Breast epithelium (tissue), 3 donors: ENCODE data around the gene HCN1.

Source experiments
- CTCF ChIP-seq, 3 donors: fragments of 450-650 bp; IDR thresholded peaks; one replicate each; pipeline ENCODE4 v1.5.1; 2016 to 2017; ENCODE audit warnings: antibody characterized with exemption in 3 of 3, mild to moderate bottlenecking in 3 of 3, moderate library complexity in 3 of 3
- POLR2AphosphoS5 ChIP-seq, 3 donors: sonication (generic); formaldehyde crosslinking; IDR thresholded peaks; one replicate each; pipeline ENCODE4 v1.6.1; 2017; ENCODE audit warnings: antibody characterized with exemption in 3 of 3

GRCh38 chr5:45385321-45386058 is 310.7 kb downstream of the HCN1 start:
- TF ChIP-seq POLR2AphosphoS5 (IDR thresholded peaks at IDR 0.05) (no peak), CTCF (IDR thresholded peaks at IDR 0.05) (no peak)
